ENCODE data around the gene EMCN.

EMCN gene

GRCh38 chr4:100348473-100348872 lies 169.3 kb downstream of the EMCN start:
- H2AFZ ChIP-seq (ENCODE audit: low read length), result no peak overlapping the region
- no peaks in the 10 kb centered on the region for H3K9me3 ChIP-seq (ENCODE audit: insufficient read depth, low read depth, low read length)
- TF ChIP-seq EZH2phosphoT487 (IDR thresholded peaks at IDR 0.05; ENCODE audit: borderline replicate concordance), result no peak
- no peak for TF ChIP-seq CTCF (conservative IDR thresholded peaks at IDR 0.05; ENCODE audit: low read length)
- H3K9me2 ChIP-seq (replicated peaks; ENCODE audit: low read depth, low read length), result no peaks in the 10 kb centered on the region
- no peaks in the 10 kb centered on the region for H3K36me3 ChIP-seq (ENCODE audit: insufficient read depth, low read length)
- no peaks in the 10 kb centered on the region for H3K4me1 ChIP-seq (ENCODE audit: insufficient read depth, low read length, poor library complexity, severe bottlenecking)
- no peak overlapping the region for H3K4me2 ChIP-seq (ENCODE audit: low read depth, low read length, poor library complexity, severe bottlenecking)
- no peaks in the 10 kb centered on the region for H3F3A ChIP-seq (ENCODE audit: low read depth)
- H3K4me3 ChIP-seq (ENCODE audit: low read length, poor library complexity, severe bottlenecking), result no peak overlapping the region
- H4K20me1 ChIP-seq (ENCODE audit: insufficient read depth, low read length, poor library complexity, severe bottlenecking), result no peaks in the 10 kb centered on the region
- H3K79me2 ChIP-seq (ENCODE audit: insufficient read depth, low read length), result no peaks in the 10 kb centered on the region
- H3K9ac ChIP-seq (ENCODE audit: low read depth, low read length, poor library complexity, severe bottlenecking), result no peak overlapping the region
- H3K27me3 ChIP-seq (ENCODE audit: insufficient read depth, low read length, poor library complexity, severe bottlenecking), result no peaks in the 10 kb centered on the region

GRCh38 chr4:100347241-100347640 lies 170.6 kb downstream of the EMCN start:
- no peak overlapping the region for H3K4me3 ChIP-seq (ENCODE audit: low read length, poor library complexity, severe bottlenecking)
- no peaks in the 10 kb centered on the region for H3K36me3 ChIP-seq (ENCODE audit: insufficient read depth, low read length)
- H3K9me3 ChIP-seq (ENCODE audit: insufficient read depth, low read depth, low read length), result no peaks in the 10 kb centered on the region
- H3K79me2 ChIP-seq (ENCODE audit: insufficient read depth, low read length), result no peaks in the 10 kb centered on the region
- H3K9me2 ChIP-seq (replicated peaks; ENCODE audit: low read depth, low read length), result no peaks in the 10 kb centered on the region
- no peaks in the 10 kb centered on the region for H3K4me1 ChIP-seq (ENCODE audit: insufficient read depth, low read length, poor library complexity, severe bottlenecking)
- H3F3A ChIP-seq (ENCODE audit: low read depth), result no peaks in the 10 kb centered on the region
- no peaks in the 10 kb centered on the region for H3K27me3 ChIP-seq (ENCODE audit: insufficient read depth, low read length, poor library complexity, severe bottlenecking)
- H3K9ac ChIP-seq (ENCODE audit: low read depth, low read length, poor library complexity, severe bottlenecking), result no peak overlapping the region
- H4K20me1 ChIP-seq (ENCODE audit: insufficient read depth, low read length, poor library complexity, severe bottlenecking), result no peaks in the 10 kb centered on the region
- H3K4me2 ChIP-seq (ENCODE audit: low read depth, low read length, poor library complexity, severe bottlenecking), result no peak overlapping the region
- H2AFZ ChIP-seq (ENCODE audit: low read length), result no peak overlapping the region
- TF ChIP-seq EZH2phosphoT487 (IDR thresholded peaks at IDR 0.05; ENCODE audit: borderline replicate concordance), result no peak
- no peak for TF ChIP-seq CTCF (conservative IDR thresholded peaks at IDR 0.05; ENCODE audit: low read length)

- no peak overlapping the region for H3K4me3 ChIP-seq (ENCODE audit: low read length, poor library complexity, severe bottlenecking)
- H3K9ac ChIP-seq (ENCODE audit: low read depth, low read length, poor library complexity, severe bottlenecking), result no peak overlapping the region
- no peaks in the 10 kb centered on the region for H3F3A ChIP-seq (ENCODE audit: low read depth)
- H3K9me3 ChIP-seq (ENCODE audit: insufficient read depth, low read depth, low read length), result no peaks in the 10 kb centered on the region
- H4K20me1 ChIP-seq (ENCODE audit: insufficient read depth, low read length, poor library complexity, severe bottlenecking), result no peaks in the 10 kb centered on the region
- H2AFZ ChIP-seq (ENCODE audit: low read length), result no peak overlapping the region
- H3K4me2 ChIP-seq (ENCODE audit: low read depth, low read length, poor library complexity, severe bottlenecking), result no peak overlapping the region
- TF ChIP-seq CTCF (conservative IDR thresholded peaks at IDR 0.05; ENCODE audit: low read length), result no peak
- H3K79me2 ChIP-seq (ENCODE audit: insufficient read depth, low read length), result no peaks in the 10 kb centered on the region
- no peaks in the 10 kb centered on the region for H3K4me1 ChIP-seq (ENCODE audit: insufficient read depth, low read length, poor library complexity, severe bottlenecking)
- no peaks in the 10 kb centered on the region for H3K36me3 ChIP-seq (ENCODE audit: insufficient read depth, low read length)
- no peaks in the 10 kb centered on the region for H3K9me2 ChIP-seq (replicated peaks; ENCODE audit: low read depth, low read length)
- no peaks in the 10 kb centered on the region for H3K27me3 ChIP-seq (ENCODE audit: insufficient read depth, low read length, poor library complexity, severe bottlenecking)
Observed at GRCh38 chr4:100345585-100345984, 172.2 kb downstream of the EMCN start.

Measured in Loucy (cell line).